GM21786 (cell line): Measurements from ENCODE around the gene BUB1.
"Not testable (repeated sequence)": the region's sequence is repeated elsewhere in the genome, so short reads cannot be mapped to it uniquely, and the experiment has no call there.

Source experiments
- ATAC-seq: cut with Tn5 transposase; IDR thresholded peaks from one replicate; pipeline ENCODE4 v1.9.1; 2021; ENCODE audit not compliant: unreplicated experiment

The BUB1 gene

DNA sequence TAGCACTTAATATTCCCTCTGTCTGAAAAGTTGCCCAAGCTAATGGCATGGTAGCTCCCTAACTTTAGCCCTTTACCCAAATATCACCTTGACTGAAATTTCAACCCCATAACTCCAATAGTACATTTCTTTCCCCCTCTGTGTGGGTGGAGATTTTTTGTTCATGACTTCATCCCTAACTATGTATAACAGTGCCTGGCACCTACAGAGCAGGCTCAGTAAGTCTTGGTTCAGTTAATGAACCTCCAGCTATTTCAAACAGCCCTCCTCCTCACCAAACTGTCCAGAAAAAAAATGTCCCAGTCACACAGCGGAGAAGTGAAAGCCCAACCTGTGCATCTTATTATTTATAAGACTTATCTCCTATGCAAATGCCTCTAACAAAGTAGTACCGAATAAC is 18.6 kb downstream of the BUB1 start:
- no peak for ATAC-seq

- no peak for ATAC-seq
These were observed 20.0 kb downstream of the BUB1 start for GRCh38 chr2:110657724-110658305.

DNA sequence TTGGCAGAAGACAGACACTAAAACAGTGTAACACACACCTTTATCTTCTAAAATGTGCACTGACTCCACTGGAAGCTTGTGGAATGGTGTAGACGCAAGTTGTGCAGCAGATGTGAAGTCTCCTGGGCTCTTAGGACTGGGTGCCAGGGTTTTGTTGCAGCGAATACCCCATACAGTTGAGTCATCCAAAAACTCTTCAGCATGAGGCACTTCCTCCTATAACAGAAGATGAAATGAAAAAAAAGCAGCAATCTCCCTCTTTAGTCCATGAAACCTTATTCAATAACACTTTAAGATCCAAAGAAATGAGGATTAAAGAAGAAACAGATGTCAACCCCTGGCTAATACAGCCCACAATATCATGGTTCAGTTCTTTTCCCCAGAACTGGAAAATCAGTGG is 22.2 kb downstream of the BUB1 start:
- ATAC-seq, result no peak

DNA sequence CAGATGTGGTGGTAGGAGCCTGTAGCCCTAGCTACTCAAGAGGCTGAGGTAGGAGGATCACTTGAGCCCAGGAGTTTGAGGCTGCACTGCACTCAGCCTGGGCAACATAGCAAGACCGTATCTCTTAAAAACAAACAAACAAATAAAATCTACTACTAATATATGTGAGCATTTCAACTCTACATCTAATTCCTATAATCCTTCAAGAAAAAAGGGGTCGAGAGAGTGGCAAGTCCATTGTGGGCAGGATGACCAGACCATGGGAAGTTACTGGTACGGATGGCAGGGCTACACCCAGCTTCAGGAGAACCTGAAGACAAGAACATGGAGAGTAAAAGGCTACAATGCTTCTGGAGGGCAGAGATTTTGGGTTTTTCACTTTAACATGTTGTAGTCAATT is 24.0 kb downstream of the BUB1 start:
- ATAC-seq, result no peak

DNA sequence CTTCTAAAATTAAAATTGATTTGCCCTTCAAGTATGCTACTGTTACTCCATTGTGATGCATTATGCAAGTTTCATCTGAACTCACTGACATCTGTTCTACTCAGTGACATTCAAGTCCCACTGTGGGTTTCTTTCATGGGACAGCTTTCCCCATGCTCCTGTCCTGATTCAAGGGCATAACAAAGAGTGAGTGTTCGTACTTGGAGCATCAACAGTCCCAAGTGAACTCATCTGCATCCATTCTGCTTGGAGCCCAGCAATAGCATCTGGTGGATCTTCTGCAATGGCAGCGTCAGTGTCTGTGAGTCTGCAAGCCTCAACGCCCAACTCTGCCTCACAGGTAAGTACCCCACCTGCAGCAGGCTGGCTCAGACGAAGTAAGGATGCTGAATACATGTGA is 27.5 kb downstream of the BUB1 start:
- ATAC-seq, result no peak

DNA sequence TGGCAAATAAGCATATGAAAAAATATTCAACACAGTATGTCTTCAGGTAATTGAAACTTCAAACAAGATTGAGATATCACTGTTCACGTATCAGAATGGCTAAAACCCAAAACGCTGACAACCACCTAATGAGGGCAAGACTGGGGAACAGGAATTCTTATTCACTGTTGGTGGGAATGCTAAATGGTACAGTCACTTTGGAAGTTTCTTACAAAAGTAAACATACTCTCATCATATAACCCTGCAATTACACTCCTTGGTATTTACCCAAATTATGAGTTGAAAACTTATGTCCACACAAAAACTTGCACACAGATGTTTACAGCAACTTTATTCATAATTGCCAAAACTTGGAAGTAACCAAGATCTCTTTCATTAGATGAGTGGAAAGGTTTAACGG is 30.1 kb downstream of the BUB1 start:
- no peak for ATAC-seq

GRCh38 chr2:110645616-110646015 is 32.2 kb downstream of the BUB1 start:
- ATAC-seq, result no peak

DNA sequence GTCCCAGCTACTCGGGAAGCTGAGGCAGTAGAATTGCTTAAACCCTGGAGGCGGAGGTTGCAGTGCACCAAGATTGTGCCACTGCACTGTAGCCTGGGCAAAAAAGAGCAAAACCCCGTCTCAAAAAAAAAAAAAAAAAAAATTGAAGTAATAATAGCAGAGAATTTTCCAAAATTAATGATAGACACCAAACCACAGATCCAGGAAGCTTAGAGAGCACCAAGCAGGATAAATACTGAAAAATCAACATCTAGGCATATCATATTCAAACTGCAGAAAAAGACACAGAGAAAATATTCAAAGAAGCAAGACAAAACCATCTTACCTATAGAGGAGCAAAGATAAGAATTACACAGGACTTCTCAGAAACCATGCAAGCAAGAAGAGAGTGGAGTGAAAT is 33.5 kb downstream of the BUB1 start:
- ATAC-seq, result no peak

- no peak for ATAC-seq
These were observed 35.5 kb downstream of the BUB1 start for GRCh38 chr2:110642360-110642759.

- no peak for ATAC-seq
These were observed 37.9 kb downstream of the BUB1 start for GRCh38 chr2:110639972-110640371.

DNA sequence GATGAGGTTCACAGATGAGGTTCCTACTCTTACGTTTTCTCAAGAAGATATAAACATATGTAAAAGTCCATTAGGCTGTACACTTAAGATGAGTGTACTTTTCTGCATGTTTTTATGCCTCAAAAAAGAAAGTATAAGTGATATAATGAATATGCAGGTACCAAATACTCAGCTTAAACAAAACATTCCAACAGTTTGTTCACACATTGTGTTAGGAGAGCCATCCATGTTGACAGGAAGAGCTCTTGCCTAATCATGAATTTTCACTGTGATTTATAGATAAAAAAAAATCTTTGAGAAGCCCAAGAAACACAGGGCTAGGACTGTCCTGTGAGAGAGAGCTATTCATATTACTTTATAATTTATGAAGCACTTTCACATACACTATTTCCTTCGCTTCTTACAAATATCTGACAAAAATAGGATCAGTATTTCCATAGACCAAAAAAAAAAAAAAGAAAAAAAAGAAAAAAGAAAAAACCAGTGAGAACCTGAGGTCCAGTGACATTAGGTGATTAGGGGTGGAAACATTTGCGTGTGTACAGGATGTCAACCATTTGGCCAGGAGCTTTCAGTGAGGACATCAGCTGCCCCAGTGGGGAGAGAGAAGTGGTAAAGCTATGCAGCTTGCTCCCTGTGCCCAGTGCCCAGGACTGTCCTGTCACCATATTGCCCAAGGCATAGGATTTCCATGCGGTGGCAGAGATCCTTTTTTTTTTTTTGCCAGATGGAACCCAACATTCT is 38.7 kb downstream of the BUB1 start:
- ATAC-seq, result no peak

- no peak for ATAC-seq
These were observed 39.9 kb downstream of the BUB1 start for GRCh38 chr2:110638004-110638403.

GRCh38 chr2:110637093-110637492 is 40.8 kb downstream of the BUB1 start:
- ATAC-seq, result no peak

DNA sequence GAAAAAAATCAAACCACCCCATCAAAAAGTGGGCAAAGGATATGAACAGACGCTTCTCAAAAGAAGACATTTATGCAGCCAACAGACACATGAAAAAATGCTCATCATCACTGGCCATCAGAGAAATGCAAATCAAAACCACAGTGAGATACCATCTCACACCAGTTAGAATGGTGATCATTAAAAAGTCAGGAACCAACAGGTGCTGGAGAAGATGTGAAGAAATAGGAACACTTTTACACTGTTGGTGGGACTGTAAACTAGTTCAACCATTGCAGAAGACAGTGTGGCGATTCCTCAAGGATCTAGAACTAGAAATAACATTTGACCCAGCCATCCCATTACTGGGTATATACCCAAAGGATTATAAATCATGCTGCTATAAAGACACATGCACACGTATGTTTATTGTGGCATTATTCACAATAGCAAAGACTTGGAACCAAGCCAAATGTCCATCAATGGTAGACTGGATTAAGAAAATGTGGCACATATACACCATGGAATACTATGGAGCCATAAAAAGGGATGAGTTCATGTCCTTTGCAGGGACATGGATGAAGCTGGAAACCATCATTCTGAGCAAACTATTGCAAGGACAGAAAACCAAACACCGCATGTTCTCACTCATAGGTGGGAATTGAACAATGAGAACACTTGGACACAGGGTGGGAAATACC is 41.8 kb downstream of the BUB1 start:
- not testable (repeated sequence) for ATAC-seq

GRCh38 chr2:110627348-110627747 is 50.5 kb downstream of the BUB1 start:
- ATAC-seq, result not testable (repeated sequence)

- not testable (repeated sequence) for ATAC-seq
These were observed 58.4 kb downstream of the BUB1 start for GRCh38 chr2:110619326-110619939.

- not testable (repeated sequence) for ATAC-seq
These were observed 63.9 kb downstream of the BUB1 start for GRCh38 chr2:110613927-110614326.

- ATAC-seq, result not testable (repeated sequence)
These were observed 67.1 kb downstream of the BUB1 start for GRCh38 chr2:110610613-110611250.

DNA sequence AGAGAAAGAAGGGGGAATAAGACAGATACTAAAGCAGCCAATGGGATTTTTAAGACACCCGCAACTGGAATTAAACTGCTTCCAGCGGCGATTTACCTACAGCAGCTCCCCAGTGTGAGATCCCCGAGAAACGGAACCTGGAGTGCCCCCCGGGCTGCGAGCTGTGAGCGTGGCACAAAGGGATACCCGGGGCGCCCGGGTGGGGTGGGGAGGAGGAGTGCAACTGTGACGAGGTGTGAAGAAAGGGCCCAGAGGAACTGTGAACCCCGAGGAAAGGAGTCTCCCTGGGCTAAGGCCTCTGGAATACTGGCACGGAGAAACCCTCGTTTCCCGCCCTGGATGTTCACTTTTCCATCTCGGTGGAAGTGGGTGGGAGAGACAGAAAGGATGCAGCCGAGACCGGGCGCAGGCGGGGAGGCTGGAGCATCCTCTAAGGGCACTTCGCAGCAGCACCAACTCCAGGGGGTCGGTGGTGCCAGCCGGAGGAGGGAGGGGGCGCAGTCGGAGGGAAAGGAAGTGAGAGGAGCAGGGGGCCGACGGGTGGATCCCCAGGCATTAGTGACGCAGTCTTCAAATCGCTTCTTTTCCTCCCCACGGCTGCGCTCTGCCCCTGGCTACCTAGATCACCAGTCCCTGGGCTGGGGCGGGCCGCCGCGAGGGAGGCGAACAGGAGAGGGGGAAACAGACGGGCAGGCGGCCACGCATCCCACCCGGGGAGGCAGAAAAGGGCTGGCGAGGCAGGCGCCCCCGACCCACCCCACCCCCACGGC is 67.8 kb downstream of the BUB1 start:
- ATAC-seq, result not testable (repeated sequence)

GRCh38 chr2:110608788-110609502 is 68.9 kb downstream of the BUB1 start:
- not testable (repeated sequence) for ATAC-seq
